Measurements from ENCODE around the gene C4B.
"Not testable (repeated sequence)": the region's sequence is repeated elsewhere in the genome, so short reads cannot be mapped to it uniquely, and the experiment has no call there.

Gene C4B

GRCh38 chr6:31972709-31973350 lies 41.8 kb upstream of the C4B start:
- Mint-ChIP-seq H3K27me3 (no peaks in the 10 kb centered on the region), H3K36me3 (peaks cover 25 to 37% of the 10 kb centered on the region in 2 donors), H3K9me3 (no peaks in the 10 kb centered on the region), H3K27ac (peak overlapping the region; percentile 99), H3K4me1 (peaks cover 26 to 54% of the 10 kb centered on the region in 2 donors), H3K4me3 (peak overlapping the region; percentile 95 to 98)
- DNase-seq (no peak), ATAC-seq (replicated peaks) (no peak)

- not testable (repeated sequence) for H3K27me3 Mint-ChIP-seq; H3K4me3 Mint-ChIP-seq; H3K9me3 Mint-ChIP-seq; ATAC-seq (replicated peaks); H3K27ac Mint-ChIP-seq; DNase-seq
- Mint-ChIP-seq H3K4me1 (peaks cover 10 to 36% of the 10 kb centered on the region in 2 donors), H3K36me3 (peaks cover 9 to 30% of the 10 kb centered on the region in 2 donors)
Observed at GRCh38 chr6:31976065-31976464, 38.5 kb upstream of the C4B start.

GRCh38 chr6:31977816-31978431 lies 36.7 kb upstream of the C4B start:
- Mint-ChIP-seq H3K4me1 (peaks cover 5 to 20% of the 10 kb centered on the region in 2 donors), H3K36me3 (peaks cover 8 to 30% of the 10 kb centered on the region in 2 donors), H3K4me3 (no peak overlapping the region), H3K27me3 (no peaks in the 10 kb centered on the region), H3K9me3 (no peaks in the 10 kb centered on the region), H3K27ac (no peak overlapping the region)
- DNase-seq = no peak
- no peak for ATAC-seq (replicated peaks)

- Mint-ChIP-seq H3K4me1 (peaks cover 0 to 11% of the 10 kb centered on the region in 2 donors), H3K27ac (no peak overlapping the region), H3K27me3 (no peaks in the 10 kb centered on the region), H3K36me3 (peaks cover 8 to 26% of the 10 kb centered on the region in 2 donors), H3K4me3 (no peak overlapping the region), H3K9me3 (no peaks in the 10 kb centered on the region)
- ATAC-seq (replicated peaks) (no peak), DNase-seq (no peak)
Observed at GRCh38 chr6:31978831-31979230, 35.8 kb upstream of the C4B start.

GRCh38 chr6:31979238-31979898 lies 35.2 kb upstream of the C4B start:
- ATAC-seq (replicated peaks) (no peak), DNase-seq (no peak)
- Mint-ChIP-seq H3K4me1 (peaks cover 0 to 6% of the 10 kb centered on the region in 2 donors), H3K27me3 (no peaks in the 10 kb centered on the region), H3K4me3 (no peak overlapping the region), H3K27ac (no peak overlapping the region), H3K36me3 (peaks cover 8 to 22% of the 10 kb centered on the region in 2 donors), H3K9me3 (no peaks in the 10 kb centered on the region)

GRCh38 chr6:31980195-31980876 lies 34.3 kb upstream of the C4B start:
- ATAC-seq (replicated peaks); H3K4me3 Mint-ChIP-seq; DNase-seq; H3K27ac Mint-ChIP-seq; H3K9me3 Mint-ChIP-seq; H3K4me1 Mint-ChIP-seq; H3K27me3 Mint-ChIP-seq: not testable (repeated sequence)
- H3K36me3 Mint-ChIP-seq = peaks cover 6 to 21% of the 10 kb centered on the region in 2 donors

GRCh38 chr6:31980998-31981397 lies 33.6 kb upstream of the C4B start:
- ATAC-seq (replicated peaks); H3K4me3 Mint-ChIP-seq; H3K27me3 Mint-ChIP-seq; H3K4me1 Mint-ChIP-seq; DNase-seq; H3K27ac Mint-ChIP-seq; H3K9me3 Mint-ChIP-seq: not testable (repeated sequence)
- H3K36me3 Mint-ChIP-seq = peaks cover 2 to 17% of the 10 kb centered on the region in 2 donors

GRCh38 chr6:31981744-31982143 lies 32.9 kb upstream of the C4B start, which contains the start of gene C4A:
C4A (plus strand) TSS chr6:31982057; CDS start chr6:31982108, 51 bp downstream.
- not testable (repeated sequence) for H3K4me3 Mint-ChIP-seq

GRCh38 chr6:31989363-31989762 lies 25.2 kb upstream of the C4B start:
- H3K4me1 Mint-ChIP-seq; H3K27me3 Mint-ChIP-seq; H3K27ac Mint-ChIP-seq; H3K36me3 Mint-ChIP-seq; DNase-seq; ATAC-seq (replicated peaks); H3K9me3 Mint-ChIP-seq; H3K4me3 Mint-ChIP-seq: not testable (repeated sequence)

More at GRCh38 chr6:31981744-31982143, 32.9 kb upstream of the C4B start, which contains the start of gene C4A:
- H3K4me1 Mint-ChIP-seq; H3K27me3 Mint-ChIP-seq; H3K9me3 Mint-ChIP-seq; H3K27ac Mint-ChIP-seq; ATAC-seq (replicated peaks); DNase-seq: not testable (repeated sequence)
- H3K36me3 Mint-ChIP-seq = peaks cover 2 to 16% of the 10 kb centered on the region in 2 donors

- H3K4me1 Mint-ChIP-seq; H3K4me3 Mint-ChIP-seq; H3K27me3 Mint-ChIP-seq; H3K36me3 Mint-ChIP-seq; H3K27ac Mint-ChIP-seq; H3K9me3 Mint-ChIP-seq; DNase-seq; ATAC-seq (replicated peaks): not testable (repeated sequence)
Observed at GRCh38 chr6:31994421-31994820, 20.2 kb upstream of the C4B start.

GRCh38 chr6:31996385-31996784 lies 18.2 kb upstream of the C4B start:
- not testable (repeated sequence) for H3K27ac Mint-ChIP-seq; H3K4me3 Mint-ChIP-seq; H3K4me1 Mint-ChIP-seq; H3K9me3 Mint-ChIP-seq; ATAC-seq (replicated peaks); H3K36me3 Mint-ChIP-seq; H3K27me3 Mint-ChIP-seq; DNase-seq

- not testable (repeated sequence) for H3K4me1 Mint-ChIP-seq; H3K9me3 Mint-ChIP-seq; H3K27me3 Mint-ChIP-seq; ATAC-seq (replicated peaks); DNase-seq; H3K27ac Mint-ChIP-seq; H3K4me3 Mint-ChIP-seq; H3K36me3 Mint-ChIP-seq
Observed at GRCh38 chr6:32002546-32003268, 11.9 kb upstream of the C4B start.

GRCh38 chr6:32003301-32003700 lies 11.3 kb upstream of the C4B start:
- DNase-seq; ATAC-seq (replicated peaks); H3K27me3 Mint-ChIP-seq; H3K4me3 Mint-ChIP-seq; H3K36me3 Mint-ChIP-seq; H3K9me3 Mint-ChIP-seq; H3K27ac Mint-ChIP-seq; H3K4me1 Mint-ChIP-seq: not testable (repeated sequence)

GRCh38 chr6:32004393-32004792 lies 10.2 kb upstream of the C4B start:
- not testable (repeated sequence) for DNase-seq; H3K27me3 Mint-ChIP-seq; H3K27ac Mint-ChIP-seq; ATAC-seq (replicated peaks); H3K36me3 Mint-ChIP-seq; H3K4me3 Mint-ChIP-seq; H3K9me3 Mint-ChIP-seq; H3K4me1 Mint-ChIP-seq
